HG03342 (cell line): ENCODE results near the gene ADAMTSL1.
A peak's percentile ranks its signal among the peaks of the same experiment; 100 is the strongest.
"Not testable (repeated sequence)": the region's sequence is repeated elsewhere in the genome, so short reads cannot be mapped to it uniquely, and the experiment has no call there.

Source experiments
- ATAC-seq: cut with Tn5 transposase; IDR thresholded peaks from one replicate; pipeline ENCODE4 v1.9.1; 2021; ENCODE audit warnings: mild to moderate bottlenecking, moderate library complexity; ENCODE audit not compliant: unreplicated experiment

ADAMTSL1 gene

GRCh38 chr9:18848657-18849056 lies 374.7 kb downstream of the ADAMTSL1 start:
- ATAC-seq: no peak

- ATAC-seq: no peak
Observed at GRCh38 chr9:18849270-18849669, 375.3 kb downstream of the ADAMTSL1 start.

GRCh38 chr9:18849890-18850677 lies 376.1 kb downstream of the ADAMTSL1 start:
- no peak for ATAC-seq

- ATAC-seq: no peak
Observed at GRCh38 chr9:18851069-18851795, 377.3 kb downstream of the ADAMTSL1 start.

GRCh38 chr9:18855656-18856055 lies 381.7 kb downstream of the ADAMTSL1 start:
- ATAC-seq: no peak

- ATAC-seq: no peak
Observed at GRCh38 chr9:18857334-18857733, 383.4 kb downstream of the ADAMTSL1 start.

- no peak for ATAC-seq
Observed at GRCh38 chr9:18857769-18858168, 383.8 kb downstream of the ADAMTSL1 start.

- no peak for ATAC-seq
Observed at GRCh38 chr9:18861609-18862544, 387.9 kb downstream of the ADAMTSL1 start.

GRCh38 chr9:18863791-18864190 lies 389.8 kb downstream of the ADAMTSL1 start:
- no peak for ATAC-seq

GRCh38 chr9:18864516-18864915 lies 390.6 kb downstream of the ADAMTSL1 start:
- ATAC-seq: no peak

- ATAC-seq: no peak
Observed at GRCh38 chr9:18865542-18865941, 391.6 kb downstream of the ADAMTSL1 start.

- ATAC-seq: no peak
Observed at GRCh38 chr9:18866121-18866831, 392.3 kb downstream of the ADAMTSL1 start.

- no peak for ATAC-seq
Observed at GRCh38 chr9:18869725-18870124, 395.8 kb downstream of the ADAMTSL1 start.

GRCh38 chr9:18874069-18874468 lies 400.1 kb downstream of the ADAMTSL1 start:
- ATAC-seq: peak; percentile 46

GRCh38 chr9:18874990-18875389 lies 401.0 kb downstream of the ADAMTSL1 start:
- not testable (repeated sequence) for ATAC-seq

GRCh38 chr9:18877984-18878383 lies 404.0 kb downstream of the ADAMTSL1 start:
- no peak for ATAC-seq

GRCh38 chr9:18881758-18882157 lies 407.8 kb downstream of the ADAMTSL1 start:
- ATAC-seq: no peak

- ATAC-seq: no peak
Observed at GRCh38 chr9:18887546-18887945, 413.6 kb downstream of the ADAMTSL1 start.

GRCh38 chr9:18888290-18888689 lies 414.3 kb downstream of the ADAMTSL1 start:
- no peak for ATAC-seq

GRCh38 chr9:18889550-18889949 lies 415.6 kb downstream of the ADAMTSL1 start:
- ATAC-seq: no peak
